Measurements from ENCODE around the gene MRPL43.

DNA sequence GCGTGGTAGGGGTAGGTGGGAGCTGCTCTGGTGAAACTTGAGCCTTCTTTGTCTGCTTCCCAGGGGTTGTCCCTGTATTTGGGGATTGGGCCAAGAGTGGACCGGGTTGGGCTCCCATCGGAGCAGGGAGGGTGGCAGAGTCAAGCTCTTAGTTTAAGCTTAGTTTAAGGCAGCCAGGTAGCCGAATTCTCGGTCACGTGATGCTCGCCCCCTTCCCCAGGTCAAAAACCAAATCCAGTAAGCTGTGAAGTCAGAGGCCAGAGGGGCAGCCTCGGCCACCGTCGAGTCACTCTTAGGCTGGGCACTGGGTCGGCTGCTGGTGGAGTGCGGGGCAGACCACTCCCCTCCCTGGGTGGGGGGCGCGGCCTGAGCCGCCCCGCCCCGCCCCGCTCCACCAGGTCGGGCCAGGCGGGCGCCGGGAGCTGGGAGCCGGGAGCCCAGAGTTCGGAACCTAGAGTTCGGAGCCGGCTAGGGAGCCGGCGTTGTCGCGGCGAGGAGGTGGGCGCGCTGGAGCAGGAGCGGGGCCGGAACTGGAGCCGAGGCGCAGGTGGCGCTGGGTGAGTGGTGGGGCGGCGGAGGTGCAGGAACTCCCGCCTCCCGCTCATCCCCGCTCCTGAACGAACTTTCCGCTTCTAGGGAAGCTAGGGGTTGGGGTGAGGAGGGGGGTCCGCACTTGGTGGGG, 9.5 kb upstream of the MRPL43 start:
- no peak for TF ChIP-seq OSR1 (CRISPR knock-in tag; IDR thresholded peaks at IDR 0.05)
- no peak for TF ChIP-seq CSRNP3 (CRISPR knock-in tag; IDR thresholded peaks at IDR 0.05)
- TF ChIP-seq, protein P1, sequence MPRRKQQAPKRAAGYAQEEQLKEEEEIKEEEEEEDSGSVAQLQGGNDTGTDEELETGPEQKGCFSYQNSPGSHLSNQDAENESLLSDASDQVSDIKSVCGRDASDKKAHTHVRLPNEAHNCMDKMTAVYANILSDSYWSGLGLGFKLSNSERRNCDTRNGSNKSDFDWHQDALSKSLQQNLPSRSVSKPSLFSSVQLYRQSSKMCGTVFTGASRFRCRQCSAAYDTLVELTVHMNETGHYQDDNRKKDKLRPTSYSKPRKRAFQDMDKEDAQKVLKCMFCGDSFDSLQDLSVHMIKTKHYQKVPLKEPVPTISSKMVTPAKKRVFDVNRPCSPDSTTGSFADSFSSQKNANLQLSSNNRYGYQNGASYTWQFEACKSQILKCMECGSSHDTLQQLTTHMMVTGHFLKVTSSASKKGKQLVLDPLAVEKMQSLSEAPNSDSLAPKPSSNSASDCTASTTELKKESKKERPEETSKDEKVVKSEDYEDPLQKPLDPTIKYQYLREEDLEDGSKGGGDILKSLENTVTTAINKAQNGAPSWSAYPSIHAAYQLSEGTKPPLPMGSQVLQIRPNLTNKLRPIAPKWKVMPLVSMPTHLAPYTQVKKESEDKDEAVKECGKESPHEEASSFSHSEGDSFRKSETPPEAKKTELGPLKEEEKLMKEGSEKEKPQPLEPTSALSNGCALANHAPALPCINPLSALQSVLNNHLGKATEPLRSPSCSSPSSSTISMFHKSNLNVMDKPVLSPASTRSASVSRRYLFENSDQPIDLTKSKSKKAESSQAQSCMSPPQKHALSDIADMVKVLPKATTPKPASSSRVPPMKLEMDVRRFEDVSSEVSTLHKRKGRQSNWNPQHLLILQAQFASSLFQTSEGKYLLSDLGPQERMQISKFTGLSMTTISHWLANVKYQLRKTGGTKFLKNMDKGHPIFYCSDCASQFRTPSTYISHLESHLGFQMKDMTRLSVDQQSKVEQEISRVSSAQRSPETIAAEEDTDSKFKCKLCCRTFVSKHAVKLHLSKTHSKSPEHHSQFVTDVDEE (CRISPR knock-in tag; IDR thresholded peaks at IDR 0.05), result no peak
- no peak for TF ChIP-seq ARNTL (CRISPR knock-in tag; IDR thresholded peaks at IDR 0.05; ENCODE audit: borderline replicate concordance, low read depth)
- no peak for TF ChIP-seq GLIS3 (CRISPR knock-in tag; IDR thresholded peaks at IDR 0.05)
- TF ChIP-seq ISL1 (CRISPR knock-in tag; IDR thresholded peaks at IDR 0.05), result no peak
- no peak for TF ChIP-seq ZFP30 (CRISPR knock-in tag; IDR thresholded peaks at IDR 0.05)
- TF ChIP-seq RARB (CRISPR knock-in tag; IDR thresholded peaks at IDR 0.05), result no peak
- TF ChIP-seq ZNF8 (CRISPR knock-in tag; IDR thresholded peaks at IDR 0.05), result no peak
- TF ChIP-seq ZC3H10 (CRISPR knock-in tag; IDR thresholded peaks at IDR 0.05), result no peak
- TF ChIP-seq, protein P2, sequence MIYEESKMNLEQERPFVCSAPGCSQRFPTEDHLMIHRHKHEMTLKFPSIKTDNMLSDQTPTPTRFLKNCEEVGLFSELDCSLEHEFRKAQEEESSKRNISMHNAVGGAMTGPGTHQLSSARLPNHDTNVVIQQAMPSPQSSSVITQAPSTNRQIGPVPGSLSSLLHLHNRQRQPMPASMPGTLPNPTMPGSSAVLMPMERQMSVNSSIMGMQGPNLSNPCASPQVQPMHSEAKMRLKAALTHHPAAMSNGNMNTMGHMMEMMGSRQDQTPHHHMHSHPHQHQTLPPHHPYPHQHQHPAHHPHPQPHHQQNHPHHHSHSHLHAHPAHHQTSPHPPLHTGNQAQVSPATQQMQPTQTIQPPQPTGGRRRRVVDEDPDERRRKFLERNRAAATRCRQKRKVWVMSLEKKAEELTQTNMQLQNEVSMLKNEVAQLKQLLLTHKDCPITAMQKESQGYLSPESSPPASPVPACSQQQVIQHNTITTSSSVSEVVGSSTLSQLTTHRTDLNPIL (CRISPR knock-in tag; IDR thresholded peaks at IDR 0.05; ENCODE audit: low read depth), result no peak
- TF ChIP-seq TOX (CRISPR knock-in tag; IDR thresholded peaks at IDR 0.05; ENCODE audit: borderline replicate concordance), result no peak
